ENCODE results near the gene ATAT1. TPM values are rescaled to one million over a fixed set of nuclear protein-coding genes. Genes with fewer than 3 reads are reported as not detected.
A peak's percentile ranks its signal among the peaks of the same experiment; 100 is the strongest.

The ATAT1 gene
- total RNA-seq, 1 donor from 2014 or later: 11.4 TPM

DNA sequence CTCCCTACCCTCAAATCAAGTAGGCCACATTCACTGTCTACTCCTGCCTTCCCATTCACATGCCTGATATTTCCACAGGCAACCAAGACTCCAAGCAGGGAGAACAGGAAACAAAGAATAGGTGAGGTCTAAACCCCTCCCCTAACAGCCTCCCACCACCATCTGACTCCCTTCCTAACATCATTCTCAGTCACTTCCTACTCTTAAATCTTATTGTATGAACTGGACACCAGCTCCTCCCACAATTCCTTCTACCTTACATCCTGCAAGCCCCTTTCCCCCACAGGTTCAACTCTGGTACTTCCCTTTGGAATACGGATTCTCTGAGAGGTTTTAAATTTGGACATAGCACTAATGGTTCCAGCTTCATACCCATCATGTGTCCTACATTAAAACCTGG lies 19.3 kb downstream of the ATAT1 start:
- Mint-ChIP-seq H3K9me3 (ENCODE audit: low read depth) (no peaks in the 10 kb centered on the region), H3K27ac (ENCODE audit: unreplicated experiment) (peak overlapping the region; percentile 79), H3K4me3 (ENCODE audit: unreplicated experiment) (no peak overlapping the region), H3K4me1 (ENCODE audit: low read depth) (peaks cover 17% of the 10 kb centered on the region), H3K36me3 (ENCODE audit: low read depth) (peaks cover 9% of the 10 kb centered on the region), H3K27me3 (ENCODE audit: low read depth) (no peaks in the 10 kb centered on the region)
- no peak for DNase-seq (ENCODE audit: low spot score)
- TF ChIP-seq, protein P1, sequence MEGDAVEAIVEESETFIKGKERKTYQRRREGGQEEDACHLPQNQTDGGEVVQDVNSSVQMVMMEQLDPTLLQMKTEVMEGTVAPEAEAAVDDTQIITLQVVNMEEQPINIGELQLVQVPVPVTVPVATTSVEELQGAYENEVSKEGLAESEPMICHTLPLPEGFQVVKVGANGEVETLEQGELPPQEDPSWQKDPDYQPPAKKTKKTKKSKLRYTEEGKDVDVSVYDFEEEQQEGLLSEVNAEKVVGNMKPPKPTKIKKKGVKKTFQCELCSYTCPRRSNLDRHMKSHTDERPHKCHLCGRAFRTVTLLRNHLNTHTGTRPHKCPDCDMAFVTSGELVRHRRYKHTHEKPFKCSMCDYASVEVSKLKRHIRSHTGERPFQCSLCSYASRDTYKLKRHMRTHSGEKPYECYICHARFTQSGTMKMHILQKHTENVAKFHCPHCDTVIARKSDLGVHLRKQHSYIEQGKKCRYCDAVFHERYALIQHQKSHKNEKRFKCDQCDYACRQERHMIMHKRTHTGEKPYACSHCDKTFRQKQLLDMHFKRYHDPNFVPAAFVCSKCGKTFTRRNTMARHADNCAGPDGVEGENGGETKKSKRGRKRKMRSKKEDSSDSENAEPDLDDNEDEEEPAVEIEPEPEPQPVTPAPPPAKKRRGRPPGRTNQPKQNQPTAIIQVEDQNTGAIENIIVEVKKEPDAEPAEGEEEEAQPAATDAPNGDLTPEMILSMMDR (IDR thresholded peaks at IDR 0.05): no peak

- H3K27ac Mint-ChIP-seq (ENCODE audit: unreplicated experiment): peak within 1 kb of the TSS; percentile 82
- peak within 1 kb of the TSS; percentile 82 for H3K4me3 Mint-ChIP-seq (ENCODE audit: unreplicated experiment)
- TF ChIP-seq, protein P1 (IDR thresholded peaks at IDR 0.05): no peak
- H3K4me1 Mint-ChIP-seq (ENCODE audit: low read depth): peaks cover 17% of the 10 kb centered on the region
- DNase-seq (ENCODE audit: low spot score): peak; percentile 97
- H3K9me3 Mint-ChIP-seq (ENCODE audit: low read depth): no peaks in the 10 kb centered on the region
- no peaks in the 10 kb centered on the region for H3K27me3 Mint-ChIP-seq (ENCODE audit: low read depth)
- H3K36me3 Mint-ChIP-seq (ENCODE audit: low read depth): peaks cover 8% of the 10 kb centered on the region
Observed at GRCh38 chr6:30646450-30647241, 20.0 kb downstream of the ATAT1 start, which contains the start of gene C6orf136. TSS of gene C6orf136 (plus strand) at chr6:30647133. CDS start at chr6:30647232, 99 bp downstream.

- Mint-ChIP-seq H3K27me3 (ENCODE audit: low read depth) (no peaks in the 10 kb centered on the region), H3K4me1 (ENCODE audit: low read depth) (peaks cover 17% of the 10 kb centered on the region), H3K9me3 (ENCODE audit: low read depth) (no peaks in the 10 kb centered on the region), H3K27ac (ENCODE audit: unreplicated experiment) (peak overlapping the region; percentile 82), H3K36me3 (ENCODE audit: low read depth) (peaks cover 13% of the 10 kb centered on the region), H3K4me3 (ENCODE audit: unreplicated experiment) (peak overlapping the region; percentile 82)
- DNase-seq (ENCODE audit: low spot score): no peak
- TF ChIP-seq, protein P1 (IDR thresholded peaks at IDR 0.05): no peak
Observed at GRCh38 chr6:30647242-30648116, 20.8 kb downstream of the ATAT1 start.

GRCh38 chr6:30651143-30651542 lies 24.5 kb downstream of the ATAT1 start:
- Mint-ChIP-seq H3K36me3 (ENCODE audit: low read depth) (peaks cover 24% of the 10 kb centered on the region), H3K27me3 (ENCODE audit: low read depth) (no peaks in the 10 kb centered on the region)

More at GRCh38 chr6:30651143-30651542, 24.5 kb downstream of the ATAT1 start:
- H3K27ac Mint-ChIP-seq (ENCODE audit: unreplicated experiment): no peak overlapping the region
- DNase-seq (ENCODE audit: low spot score): no peak
- no peak overlapping the region for H3K4me3 Mint-ChIP-seq (ENCODE audit: unreplicated experiment)
- H3K4me1 Mint-ChIP-seq (ENCODE audit: low read depth): peaks cover 13% of the 10 kb centered on the region
- TF ChIP-seq, protein P1 (IDR thresholded peaks at IDR 0.05): no peak
- H3K9me3 Mint-ChIP-seq (ENCODE audit: low read depth): no peaks in the 10 kb centered on the region

All from chondrocyte (in vitro differentiated cells).